ENCODE results near the gene RAB7A.

The RAB7A gene

GRCh38 chr3:128803307-128803706 lies 77.3 kb downstream of the RAB7A start:
- Histone ChIP-seq H3K9ac (no peak overlapping the region), H3K27me3 (ENCODE audit: control insufficient read depth, insufficient read depth, low read length) (no peaks in the 10 kb centered on the region), H2AFZ (no peak overlapping the region), H3K9me3 (ENCODE audit: control insufficient read depth, low read length) (no peaks in the 10 kb centered on the region), H3K4me3 (ENCODE audit: low read depth, low read length) (no peak overlapping the region), H3K4me2 (ENCODE audit: low read length) (no peak overlapping the region), H3K27ac (no peak overlapping the region), H3K4me1 (peaks cover 14% of the 10 kb centered on the region), H3K79me2 (peaks cover 41% of the 10 kb centered on the region), H3K36me3 (ENCODE audit: control insufficient read depth, insufficient read depth, low read length) (no peaks in the 10 kb centered on the region)
- TF ChIP-seq, protein P1, sequence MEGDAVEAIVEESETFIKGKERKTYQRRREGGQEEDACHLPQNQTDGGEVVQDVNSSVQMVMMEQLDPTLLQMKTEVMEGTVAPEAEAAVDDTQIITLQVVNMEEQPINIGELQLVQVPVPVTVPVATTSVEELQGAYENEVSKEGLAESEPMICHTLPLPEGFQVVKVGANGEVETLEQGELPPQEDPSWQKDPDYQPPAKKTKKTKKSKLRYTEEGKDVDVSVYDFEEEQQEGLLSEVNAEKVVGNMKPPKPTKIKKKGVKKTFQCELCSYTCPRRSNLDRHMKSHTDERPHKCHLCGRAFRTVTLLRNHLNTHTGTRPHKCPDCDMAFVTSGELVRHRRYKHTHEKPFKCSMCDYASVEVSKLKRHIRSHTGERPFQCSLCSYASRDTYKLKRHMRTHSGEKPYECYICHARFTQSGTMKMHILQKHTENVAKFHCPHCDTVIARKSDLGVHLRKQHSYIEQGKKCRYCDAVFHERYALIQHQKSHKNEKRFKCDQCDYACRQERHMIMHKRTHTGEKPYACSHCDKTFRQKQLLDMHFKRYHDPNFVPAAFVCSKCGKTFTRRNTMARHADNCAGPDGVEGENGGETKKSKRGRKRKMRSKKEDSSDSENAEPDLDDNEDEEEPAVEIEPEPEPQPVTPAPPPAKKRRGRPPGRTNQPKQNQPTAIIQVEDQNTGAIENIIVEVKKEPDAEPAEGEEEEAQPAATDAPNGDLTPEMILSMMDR (IDR thresholded peaks at IDR 0.05), result no peak

DNA sequence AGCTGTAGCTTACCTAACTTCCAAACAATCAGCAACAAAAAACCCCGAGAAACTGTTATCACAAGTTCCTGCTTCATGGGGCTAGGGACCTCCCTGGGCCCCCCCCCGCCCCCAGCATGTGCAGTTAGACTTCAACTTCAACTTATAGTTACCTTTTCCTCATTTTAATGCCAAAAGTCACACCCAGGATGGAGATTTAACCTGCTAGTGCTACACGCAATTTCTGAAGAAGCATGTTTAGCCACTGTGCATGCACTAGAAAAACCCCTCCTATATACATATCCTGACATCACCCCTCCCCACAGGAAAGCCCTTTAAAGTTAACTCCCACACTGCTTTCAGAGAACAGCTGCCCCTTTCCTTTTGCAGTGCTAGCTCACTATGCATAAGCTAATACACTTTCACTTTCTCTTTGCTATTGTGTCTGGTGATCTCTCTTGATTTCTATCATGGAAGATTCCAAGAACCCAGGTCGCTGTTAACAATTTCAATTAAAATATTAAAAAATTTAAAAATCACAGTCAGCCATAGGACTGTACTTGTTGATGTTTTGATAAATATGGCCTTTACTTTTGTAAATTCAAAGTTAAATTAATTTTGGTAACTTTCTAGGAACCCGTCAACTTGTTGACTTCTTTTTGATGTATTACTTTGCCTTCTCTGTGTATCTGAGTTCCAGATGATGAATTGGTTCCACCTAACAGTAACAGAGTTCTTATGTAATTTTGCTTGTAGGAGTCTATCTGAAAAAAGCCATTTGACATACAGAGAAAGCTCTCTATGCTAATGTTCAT lies 78.2 kb downstream of the RAB7A start:
- no peak overlapping the region for H3K9ac ChIP-seq
- H3K79me2 ChIP-seq, result peaks cover 40% of the 10 kb centered on the region
- H2AFZ ChIP-seq, result no peak overlapping the region
- no peaks in the 10 kb centered on the region for H3K27me3 ChIP-seq (ENCODE audit: control insufficient read depth, insufficient read depth, low read length)
- H3K4me1 ChIP-seq, result peaks cover 17% of the 10 kb centered on the region
- no peaks in the 10 kb centered on the region for H3K9me3 ChIP-seq (ENCODE audit: control insufficient read depth, low read length)
- peak overlapping the region; percentile 28 for H3K4me3 ChIP-seq (ENCODE audit: low read depth, low read length)
- H3K36me3 ChIP-seq (ENCODE audit: control insufficient read depth, insufficient read depth, low read length), result no peaks in the 10 kb centered on the region
- TF ChIP-seq, protein P1 (IDR thresholded peaks at IDR 0.05), result no peak
- H3K4me2 ChIP-seq (ENCODE audit: low read length), result peak overlapping the region; percentile 54
- peak overlapping the region; percentile 45 for H3K27ac ChIP-seq

DNA sequence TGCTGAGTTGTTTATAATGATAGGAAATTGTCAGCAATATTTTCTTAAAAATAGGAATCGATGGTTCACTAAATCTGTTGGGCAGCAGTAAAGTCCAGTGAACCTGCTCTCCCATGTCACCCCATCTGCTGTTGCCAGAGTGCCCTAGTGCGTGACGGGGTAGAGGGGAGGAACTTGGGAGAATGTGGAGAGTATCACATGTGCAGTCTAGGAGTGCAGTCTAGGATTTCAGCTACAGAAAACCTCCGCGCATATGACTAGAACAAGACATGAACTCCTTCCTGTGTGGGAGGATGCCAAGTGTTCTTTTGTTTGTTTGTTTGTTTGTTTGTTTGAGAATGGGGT lies 78.8 kb downstream of the RAB7A start:
- Histone ChIP-seq H3K9me3 (ENCODE audit: control insufficient read depth, low read length) (no peaks in the 10 kb centered on the region), H2AFZ (no peak overlapping the region), H3K4me3 (ENCODE audit: low read depth, low read length) (peak overlapping the region; percentile 28), H3K27me3 (ENCODE audit: control insufficient read depth, insufficient read depth, low read length) (no peaks in the 10 kb centered on the region), H3K36me3 (ENCODE audit: control insufficient read depth, insufficient read depth, low read length) (no peaks in the 10 kb centered on the region), H3K4me1 (peaks cover 18% of the 10 kb centered on the region), H3K27ac (peak overlapping the region; percentile 45), H3K9ac (no peak overlapping the region), H3K79me2 (peaks cover 34% of the 10 kb centered on the region), H3K4me2 (ENCODE audit: low read length) (peak overlapping the region; percentile 54)
- TF ChIP-seq, protein P1 (IDR thresholded peaks at IDR 0.05), result no peak

GRCh38 chr3:128805772-128806171 lies 79.8 kb downstream of the RAB7A start:
- no peaks in the 10 kb centered on the region for H3K36me3 ChIP-seq (ENCODE audit: control insufficient read depth, insufficient read depth, low read length)
- no peaks in the 10 kb centered on the region for H3K9me3 ChIP-seq (ENCODE audit: control insufficient read depth, low read length)
- H3K27me3 ChIP-seq (ENCODE audit: control insufficient read depth, insufficient read depth, low read length), result no peaks in the 10 kb centered on the region
- TF ChIP-seq, protein P1 (IDR thresholded peaks at IDR 0.05), result no peak
- no peak overlapping the region for H2AFZ ChIP-seq
- no peak overlapping the region for H3K27ac ChIP-seq
- peaks cover 26% of the 10 kb centered on the region for H3K79me2 ChIP-seq
- H3K4me2 ChIP-seq (ENCODE audit: low read length), result no peak overlapping the region
- H3K4me3 ChIP-seq (ENCODE audit: low read depth, low read length), result no peak overlapping the region
- no peak overlapping the region for H3K9ac ChIP-seq
- peaks cover 18% of the 10 kb centered on the region for H3K4me1 ChIP-seq

DNA sequence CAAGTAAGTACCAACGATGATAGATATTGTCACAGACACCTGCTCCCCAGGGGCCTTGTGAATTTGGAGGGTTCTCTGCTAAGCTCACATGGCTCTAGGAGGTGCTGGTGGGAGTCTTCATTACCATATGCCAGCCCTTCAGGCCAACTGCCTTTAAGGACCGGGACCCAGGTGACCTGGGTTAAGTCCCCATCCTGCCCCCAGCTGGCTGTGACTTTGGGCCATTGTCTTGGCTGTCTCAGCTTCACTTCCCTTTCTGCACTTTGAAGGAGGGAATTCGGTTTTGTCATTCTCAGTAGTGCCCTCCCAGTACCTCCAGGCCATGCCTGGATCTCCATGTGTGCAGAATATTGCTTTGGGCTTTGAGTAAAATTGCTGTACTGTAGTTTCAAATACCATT lies 80.6 kb downstream of the RAB7A start:
- Histone ChIP-seq H3K27me3 (ENCODE audit: control insufficient read depth, insufficient read depth, low read length) (no peaks in the 10 kb centered on the region), H3K27ac (no peak overlapping the region), H3K4me1 (peaks cover 18% of the 10 kb centered on the region), H3K9ac (no peak overlapping the region), H3K9me3 (ENCODE audit: control insufficient read depth, low read length) (no peaks in the 10 kb centered on the region), H2AFZ (no peak overlapping the region), H3K79me2 (peaks cover 26% of the 10 kb centered on the region), H3K4me2 (ENCODE audit: low read length) (no peak overlapping the region), H3K4me3 (ENCODE audit: low read depth, low read length) (no peak overlapping the region), H3K36me3 (ENCODE audit: control insufficient read depth, insufficient read depth, low read length) (no peaks in the 10 kb centered on the region)
- TF ChIP-seq, protein P1 (IDR thresholded peaks at IDR 0.05), result no peak

All from parathyroid adenoma (tissue), 2 donors.